Ramos (cell line): ENCODE measurements around the gene NPC2.
"Not testable (repeated sequence)": the region's sequence is repeated elsewhere in the genome, so short reads cannot be mapped to it uniquely, and the experiment has no call there.

ENCODE experiments used
- in situ Hi-C: fragments of 300-500 bp; cut with MboI; formaldehyde crosslinking; loops from one replicate; pipeline ENCODE4 v1.14.3; 2022; ENCODE audit warnings: low sequenced_read_pairs; ENCODE audit not compliant: unreplicated experiment

NPC2 gene

DNA sequence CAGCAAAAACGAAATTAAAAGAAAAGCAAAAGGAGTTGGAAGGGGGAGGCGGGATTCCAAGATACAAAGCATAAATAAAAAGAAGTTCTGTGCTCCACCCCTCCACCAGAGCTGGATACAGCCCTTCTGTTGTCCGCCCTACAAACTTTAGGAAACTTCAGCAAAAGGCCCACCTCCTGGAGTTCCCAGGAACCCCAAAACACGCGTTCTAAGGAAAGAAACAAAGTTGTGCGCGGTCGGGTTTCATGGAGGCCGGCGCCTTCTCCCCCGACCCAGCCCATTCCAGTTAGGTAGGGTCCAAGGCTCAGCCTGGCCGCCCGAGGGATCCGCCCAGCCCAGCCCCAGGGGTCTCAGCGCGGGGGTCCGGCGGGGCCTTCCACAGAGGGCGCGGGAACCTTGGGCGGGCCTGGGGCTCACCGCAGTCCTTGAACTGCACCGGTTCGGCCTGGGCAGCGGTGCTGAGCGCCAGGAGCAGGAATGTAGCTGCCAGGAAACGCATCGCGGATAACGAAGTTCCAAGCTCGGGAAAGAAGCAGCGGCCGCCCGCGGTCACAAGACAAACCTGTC, at the start of gene NPC2:
Gene NPC2 (minus strand): TSS at position 530 of the 567 bp plus-strand sequence. CDS start 31 bp downstream, at position 499.
- in situ Hi-C loops, result no loop called here

DNA sequence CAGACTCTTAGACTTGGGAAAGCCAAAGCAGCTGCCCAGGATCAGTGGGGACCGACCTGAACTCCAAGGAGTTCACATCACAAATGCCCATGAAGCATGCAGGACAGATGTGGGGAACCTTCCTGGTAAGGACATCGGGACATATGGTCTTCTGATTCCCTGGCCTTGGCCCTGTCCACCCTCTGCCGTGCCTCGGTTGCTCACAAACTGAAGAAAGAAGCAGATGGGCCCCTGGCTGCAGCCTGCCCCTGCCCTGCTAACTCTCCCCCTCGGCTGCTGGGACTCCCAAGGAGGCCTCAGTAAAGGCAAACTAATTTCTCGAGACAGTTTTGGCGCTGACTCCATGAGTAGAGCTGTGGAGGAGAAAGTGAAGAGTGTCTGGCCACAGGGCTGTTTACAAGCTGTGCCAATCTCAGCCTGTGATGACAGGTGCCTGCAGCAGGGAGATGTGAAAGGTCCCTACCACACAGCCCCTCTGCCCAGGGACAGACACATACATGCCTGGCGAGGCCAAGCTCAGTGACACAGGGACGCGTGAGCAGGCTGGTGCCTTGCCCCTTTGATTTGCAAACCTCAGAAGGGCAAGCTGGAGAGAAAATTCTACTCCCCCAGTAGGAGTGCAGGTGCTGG, 49.1 kb upstream of the NPC2 start:
- in situ Hi-C loops, result no loop called here

DNA sequence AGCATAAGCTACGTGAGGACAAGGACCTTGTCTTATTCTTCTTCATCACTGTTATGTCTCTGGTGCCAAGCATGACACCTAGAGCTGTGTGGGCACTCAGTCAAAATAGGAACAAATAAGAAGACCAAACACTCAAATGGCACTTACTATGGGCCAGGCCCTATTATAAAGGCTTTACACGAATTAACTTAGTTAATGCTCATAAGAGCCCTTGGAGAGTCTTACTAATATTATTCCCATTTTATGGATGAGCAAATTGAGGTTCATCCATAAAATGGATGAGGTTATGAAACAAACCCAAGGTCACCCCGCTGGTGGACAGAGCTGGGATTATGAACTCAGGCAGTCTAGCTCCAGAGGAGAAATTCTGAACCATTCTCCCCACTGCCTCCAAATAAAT, 48.1 kb upstream of the NPC2 start:
- in situ Hi-C loops, result no loop called here

DNA sequence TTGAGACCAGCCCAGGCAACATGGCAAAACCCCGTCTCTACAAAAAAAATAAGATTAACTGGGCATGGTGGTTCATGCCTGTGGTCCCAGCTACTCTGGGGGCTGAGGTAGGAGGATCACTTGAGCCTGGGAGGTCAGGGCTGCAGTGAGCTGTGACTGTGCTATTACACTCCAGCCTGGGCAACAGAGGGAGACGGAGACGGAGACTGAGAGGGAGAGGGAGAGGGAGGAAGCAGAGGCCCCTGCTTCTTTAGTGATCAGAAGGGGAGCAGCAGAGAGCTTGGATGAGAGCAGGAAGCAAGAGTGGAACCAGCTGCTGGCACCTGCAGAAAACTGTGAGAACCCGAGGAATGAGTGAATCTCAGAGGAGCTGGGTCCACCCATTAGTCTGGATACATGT, 46.4 kb upstream of the NPC2 start:
- in situ Hi-C loops, result no loop called here

DNA sequence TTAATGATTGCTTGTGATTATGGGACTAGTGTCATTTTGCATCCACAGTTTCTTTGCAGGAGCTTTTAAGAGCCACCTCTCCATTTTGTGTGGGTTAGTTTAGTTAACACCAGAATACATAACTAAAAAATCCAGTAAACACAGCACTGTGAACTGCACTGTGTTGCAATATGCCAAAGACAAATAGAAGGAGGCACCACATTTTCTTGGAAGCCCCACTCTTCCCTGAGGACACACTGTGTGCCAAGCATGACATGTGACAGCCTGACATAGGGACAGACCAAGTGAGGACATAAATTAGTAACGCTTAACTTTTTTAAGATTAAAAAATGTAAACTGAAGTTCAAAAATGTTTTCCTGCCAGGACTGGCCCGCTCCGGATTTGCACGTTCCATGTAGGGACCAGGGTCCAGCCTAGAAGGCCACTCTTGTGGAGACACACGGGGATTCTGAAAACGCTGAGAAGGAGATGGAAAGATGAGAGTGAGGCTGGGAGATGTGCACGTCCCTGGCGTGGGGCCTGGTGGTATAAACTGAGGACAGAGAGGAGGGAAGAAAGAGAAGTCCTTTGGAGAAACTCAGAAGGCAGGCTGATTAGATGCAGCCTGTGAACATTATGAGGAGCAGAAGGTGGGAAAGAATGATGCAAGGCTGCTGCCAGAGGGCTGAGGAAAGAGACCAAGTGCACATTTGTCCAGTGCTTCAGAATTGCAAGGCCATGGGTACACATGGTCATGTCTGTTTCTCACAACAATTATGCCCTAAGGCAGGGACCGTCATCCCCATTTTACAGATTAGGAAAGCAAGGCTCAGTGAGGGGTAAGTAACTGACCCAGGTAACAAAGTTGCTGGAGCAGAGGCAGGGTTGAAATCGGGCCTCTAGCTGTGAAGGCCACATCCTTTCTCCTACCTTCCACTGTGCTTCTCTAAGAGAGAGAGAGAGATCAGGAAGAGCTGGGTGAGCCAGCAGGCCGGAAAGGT, 45.6 kb upstream of the NPC2 start:
- in situ Hi-C loops, result no loop called here

DNA sequence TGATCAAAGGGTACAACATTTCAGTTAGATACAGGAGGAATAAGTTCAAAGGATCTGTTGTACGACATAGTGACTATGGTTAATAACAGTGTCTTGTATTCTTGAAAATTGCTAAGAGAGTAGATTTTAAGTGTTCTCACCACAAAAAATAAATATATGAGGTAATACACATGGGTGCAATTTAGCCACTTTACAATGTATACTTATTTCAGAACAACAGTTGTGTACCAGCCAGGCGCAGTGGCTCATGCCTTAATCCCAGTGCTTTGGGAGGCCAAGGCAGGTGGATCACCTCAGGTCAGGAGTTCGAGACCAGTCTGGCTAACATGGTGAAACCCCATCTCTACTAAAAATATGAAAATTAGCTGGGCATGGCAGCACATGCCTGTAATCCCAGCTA, 43.2 kb upstream of the NPC2 start:
- in situ Hi-C loops, result not testable (repeated sequence)

DNA sequence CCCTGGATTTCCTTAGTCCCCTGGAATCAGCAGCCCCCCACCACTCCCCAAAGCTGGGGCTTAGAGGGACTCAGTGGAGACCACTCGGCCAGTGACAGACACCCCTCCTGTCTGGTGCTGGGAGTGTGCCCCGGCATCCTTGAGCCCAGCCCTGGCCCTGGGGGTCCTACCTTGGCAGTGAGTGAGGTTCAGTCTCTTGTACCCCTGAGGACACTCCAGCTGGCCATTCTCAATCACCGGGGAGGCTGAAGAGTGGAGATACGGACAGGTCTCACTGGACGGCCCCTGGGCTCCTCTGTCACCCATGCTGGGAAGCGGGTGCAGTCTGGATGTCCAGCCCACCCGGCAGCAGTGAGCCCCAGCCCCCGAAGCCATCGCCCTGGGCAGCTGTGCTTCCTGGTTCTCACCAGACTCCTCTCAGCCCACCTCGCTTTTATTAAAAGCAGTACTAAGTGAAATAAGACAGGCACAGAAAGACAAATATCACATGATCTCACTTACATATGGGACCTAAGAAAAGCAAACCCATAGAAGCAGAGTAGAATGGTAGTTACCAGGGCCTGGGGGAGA, 42.7 kb upstream of the NPC2 start:
- in situ Hi-C loops, result no loop called here

DNA sequence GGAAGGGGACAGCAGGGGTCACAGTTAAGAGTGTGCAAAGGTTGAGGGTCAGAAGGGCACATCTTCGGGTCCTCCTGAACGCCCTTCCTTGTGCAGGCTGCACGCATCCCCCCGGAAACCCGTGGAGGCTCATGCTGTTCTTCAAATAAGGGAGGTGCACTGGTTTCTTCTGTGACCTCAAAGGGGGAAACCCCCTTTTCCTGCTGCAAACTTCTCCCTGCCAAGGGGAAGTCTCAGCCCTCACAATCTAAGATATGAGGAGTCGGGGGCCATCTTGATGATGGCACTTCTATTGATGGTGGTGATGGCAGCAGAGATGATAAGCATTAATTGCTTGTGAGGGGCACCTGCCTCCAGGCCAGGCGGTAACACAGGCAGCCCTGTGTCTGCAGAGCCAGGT, 40.5 kb upstream of the NPC2 start:
- in situ Hi-C loops, result no loop called here

DNA sequence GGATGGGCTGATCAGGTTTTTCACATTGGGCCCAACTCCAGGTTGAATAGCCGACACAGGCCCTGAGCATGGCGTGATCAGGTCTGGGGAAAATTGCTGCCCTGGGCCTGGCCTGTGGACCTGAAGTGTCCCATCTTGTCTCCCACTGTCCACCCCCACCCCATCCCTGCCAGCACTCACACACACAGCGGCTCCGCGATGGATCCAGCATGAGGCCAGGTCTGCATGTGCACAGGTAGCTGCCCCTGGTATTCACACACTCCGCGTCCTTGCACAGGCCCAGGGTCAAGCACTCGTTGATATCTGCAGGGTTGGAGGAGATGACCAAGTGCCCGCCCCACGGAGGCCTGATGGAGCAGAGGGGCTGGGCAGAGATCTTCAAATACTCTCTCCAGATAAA, 39.1 kb upstream of the NPC2 start:
- in situ Hi-C loops, result no loop called here

DNA sequence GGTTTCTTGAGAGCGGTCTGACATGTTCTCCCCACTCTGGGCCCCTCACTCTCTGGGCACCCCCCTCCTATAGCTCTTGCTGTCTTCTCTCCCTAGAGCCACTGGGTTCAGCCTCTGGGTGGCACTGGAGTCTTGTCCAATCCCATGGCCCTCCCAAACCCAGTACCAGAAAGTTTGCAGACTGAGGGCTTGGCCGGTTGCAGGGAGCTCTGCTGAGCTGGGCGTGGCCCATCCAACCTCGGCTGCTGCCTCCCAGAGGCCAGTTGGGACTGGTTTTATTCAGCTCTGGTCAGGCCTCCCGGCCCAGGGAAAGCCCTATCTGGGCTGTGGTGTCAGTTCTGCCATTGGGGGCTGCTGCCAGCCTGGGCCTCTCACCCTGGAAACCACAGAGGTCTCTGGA, 38.4 kb upstream of the NPC2 start:
- in situ Hi-C loops, result no loop called here

DNA sequence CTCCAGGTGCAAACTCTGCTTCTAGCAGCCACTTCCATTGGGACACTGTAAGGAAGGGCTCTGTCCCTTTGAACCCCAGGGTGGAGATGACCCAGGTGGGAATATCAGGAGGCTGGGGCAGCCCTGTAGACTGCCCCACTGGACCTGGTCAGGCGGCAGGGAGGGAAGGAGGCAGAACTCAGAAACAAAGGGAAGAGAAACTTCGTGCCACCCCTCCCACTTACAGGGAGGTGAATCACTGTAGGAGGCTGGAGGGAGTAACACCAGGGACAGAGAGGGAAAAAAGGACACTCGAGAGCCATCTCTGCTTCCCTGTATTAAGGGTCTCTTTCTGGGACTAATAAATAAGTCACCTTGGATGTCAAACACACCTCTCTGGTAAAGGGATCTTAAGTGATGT, 37.9 kb upstream of the NPC2 start:
- in situ Hi-C loops, result no loop called here

DNA sequence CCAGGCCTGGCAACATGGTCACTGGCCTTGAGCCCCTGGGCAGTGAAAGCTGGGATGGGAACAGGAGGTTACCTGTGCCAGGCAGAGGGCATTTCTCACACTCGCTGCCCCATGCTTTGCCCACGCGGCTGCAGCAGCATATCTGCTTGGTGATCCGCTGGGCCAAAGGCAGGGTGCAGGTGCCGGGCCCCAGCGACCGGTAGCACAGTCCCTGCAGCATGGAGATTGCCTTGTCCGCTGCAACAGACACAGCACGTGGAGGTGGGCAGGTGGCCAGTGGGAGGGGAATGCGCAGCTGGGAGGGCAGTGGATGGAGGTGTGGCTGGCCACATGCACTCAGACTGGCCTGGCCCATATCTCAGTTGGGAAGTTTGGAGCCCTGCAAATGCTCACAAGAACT, 35.8 kb upstream of the NPC2 start:
- in situ Hi-C loops, result no loop called here

DNA sequence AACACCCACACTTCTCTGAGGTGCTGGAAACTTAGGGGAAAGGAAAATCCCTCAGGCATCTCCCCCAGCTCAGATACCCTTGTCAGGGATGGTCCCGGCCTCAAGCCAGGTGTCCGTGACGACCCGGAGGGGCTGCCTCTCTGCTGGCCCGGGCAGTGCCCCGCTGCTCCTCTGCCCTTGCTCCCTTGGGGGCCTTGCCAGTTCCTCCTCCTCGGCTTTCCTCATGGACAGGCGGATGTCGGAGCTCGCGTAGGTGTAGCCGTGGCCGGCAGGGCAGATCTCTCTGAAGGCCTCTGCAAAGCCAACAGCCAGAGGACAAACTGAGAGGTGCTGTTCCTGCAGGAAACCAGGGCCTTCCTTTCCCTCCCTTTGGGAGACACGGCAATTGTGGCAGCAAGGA, 35.3 kb upstream of the NPC2 start:
- in situ Hi-C loops, result no loop called here

DNA sequence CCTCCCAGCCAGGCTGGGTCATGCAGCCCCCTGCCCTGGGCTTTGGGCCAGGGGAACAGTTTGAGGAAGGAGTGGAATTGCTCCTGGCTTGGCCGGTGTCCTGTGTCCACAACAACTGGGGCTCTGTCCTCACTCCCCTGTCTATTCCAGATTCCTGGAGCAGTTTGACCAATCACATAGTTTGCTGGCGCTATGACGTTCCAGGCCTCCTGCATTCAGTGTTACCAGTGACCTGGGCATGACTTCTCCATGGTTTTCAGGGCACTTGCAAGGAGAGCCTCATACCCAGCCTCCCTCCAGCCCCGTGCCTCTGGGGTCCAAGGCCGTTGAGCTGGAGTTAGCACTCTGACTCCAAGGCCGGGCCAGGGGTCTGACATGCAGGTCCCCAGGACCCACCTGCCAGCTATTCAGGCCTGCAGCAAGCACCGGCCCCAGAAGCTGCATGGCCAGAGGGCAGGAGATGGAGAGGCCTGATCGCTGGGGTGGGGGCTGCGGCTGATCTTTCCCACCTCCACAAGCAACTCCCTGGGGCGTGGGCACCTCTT, 34.7 kb upstream of the NPC2 start:
- in situ Hi-C loops, result no loop called here

DNA sequence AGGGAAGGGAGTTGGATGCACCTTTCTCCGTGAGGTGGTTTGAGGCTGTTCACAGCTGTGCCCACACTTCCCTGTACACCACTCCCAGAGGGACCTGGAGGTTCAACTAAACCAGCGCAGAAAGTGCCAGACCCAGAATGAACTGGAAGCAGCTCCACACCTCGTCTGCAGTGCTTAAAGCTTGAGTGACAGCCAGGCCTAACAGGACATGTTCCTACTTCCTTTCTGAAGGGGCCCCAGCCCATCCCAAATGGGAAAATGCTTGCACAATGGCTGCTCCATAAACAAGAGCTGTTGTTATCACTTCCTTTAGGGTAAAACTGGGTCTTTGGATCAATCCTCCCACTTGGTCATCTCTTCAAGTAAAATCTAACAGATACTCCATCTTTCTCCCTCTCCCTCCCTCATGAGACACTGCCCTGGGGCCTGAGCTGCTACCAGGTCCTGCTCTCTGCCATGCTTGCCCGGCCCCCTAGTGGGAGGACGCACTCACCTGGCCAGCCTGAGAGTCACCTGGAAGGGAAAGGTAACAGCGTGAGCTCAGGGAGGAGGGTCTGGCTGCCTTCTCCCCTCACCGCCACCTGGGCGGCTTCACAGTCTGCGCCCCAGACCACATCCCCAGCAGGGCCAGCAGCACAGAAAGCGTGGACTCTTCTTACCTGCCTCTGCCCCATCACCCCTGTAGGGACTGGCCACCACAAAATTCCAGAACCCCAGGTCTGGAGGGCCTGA, 33.9 kb upstream of the NPC2 start:
- in situ Hi-C loops, result no loop called here

DNA sequence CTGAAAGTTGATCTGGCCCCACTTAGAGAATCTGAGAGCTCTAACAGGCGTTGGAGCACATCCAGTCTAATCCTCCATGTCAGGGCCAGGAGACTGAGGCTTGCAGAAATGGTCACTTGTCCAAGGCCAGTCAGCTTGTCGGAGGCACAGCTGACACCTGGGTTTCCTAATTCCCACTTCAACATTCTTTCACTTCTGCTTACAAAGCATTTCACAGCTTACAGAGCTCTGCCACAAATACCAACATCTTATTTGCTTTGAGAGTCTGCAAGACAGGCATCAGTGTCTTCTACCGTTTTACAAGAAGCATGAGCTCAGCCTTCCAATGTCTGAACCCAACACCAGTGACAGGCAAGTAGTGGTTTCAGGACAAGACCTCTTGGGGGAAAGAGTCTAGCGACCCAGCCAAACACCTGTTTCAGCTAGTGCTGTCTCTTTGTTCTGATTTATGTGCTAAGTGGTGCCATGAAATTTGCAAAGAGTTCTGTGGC, 32.3 kb upstream of the NPC2 start:
- in situ Hi-C loops, result no loop called here

DNA sequence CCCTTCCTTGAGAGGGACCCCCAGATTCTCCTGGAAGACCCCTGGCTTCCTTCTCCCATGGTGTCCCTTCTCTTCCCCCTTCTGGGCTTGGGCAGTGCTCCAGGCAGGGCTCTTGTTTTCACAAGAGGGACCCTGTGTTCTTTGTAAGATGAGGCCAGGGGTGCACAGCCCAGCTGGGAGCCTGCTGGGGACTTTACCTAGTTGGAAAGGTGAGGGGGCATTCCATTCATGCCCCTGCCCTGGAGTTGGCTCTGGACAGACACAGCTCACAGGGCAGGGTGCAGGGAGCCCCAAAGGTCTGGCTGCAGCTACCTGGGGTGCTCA, 31.7 kb upstream of the NPC2 start:
- in situ Hi-C loops, result no loop called here

DNA sequence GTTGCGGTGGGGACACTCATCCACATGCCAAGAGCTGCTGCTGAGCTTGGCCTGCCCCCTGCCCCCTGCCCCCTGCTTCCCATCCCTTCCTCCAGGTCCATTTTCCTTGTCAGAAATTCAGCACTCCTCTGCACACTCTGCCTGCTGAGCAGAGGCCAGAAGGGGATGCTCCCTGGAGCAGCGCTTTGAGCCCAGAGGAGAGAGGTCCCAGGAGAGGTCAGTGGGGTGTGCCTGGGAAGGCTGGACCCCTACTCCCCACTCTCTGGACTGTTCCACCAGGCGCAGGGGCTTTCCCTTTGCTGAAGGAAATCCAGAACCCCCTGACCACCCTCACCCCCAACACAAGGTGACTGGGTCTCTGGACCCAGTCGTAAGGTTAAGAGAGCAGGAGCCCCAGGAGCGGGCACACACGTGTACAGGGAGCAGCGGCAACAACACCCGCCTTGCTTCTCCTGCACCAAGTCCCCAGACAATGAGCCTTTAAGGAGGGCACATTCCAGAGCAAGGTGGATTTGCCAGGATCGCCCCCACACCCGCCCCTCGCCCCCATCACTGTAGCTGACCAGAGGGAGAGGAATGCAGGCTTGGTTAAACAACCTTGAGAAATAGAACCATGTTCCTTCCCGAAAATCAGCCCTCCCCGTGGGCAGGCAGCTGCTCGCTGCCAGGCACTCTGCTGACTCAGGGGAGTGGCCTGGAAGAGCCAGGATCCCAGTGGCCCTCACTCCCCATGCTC, 31.1 kb upstream of the NPC2 start:
- in situ Hi-C loops, result no loop called here

DNA sequence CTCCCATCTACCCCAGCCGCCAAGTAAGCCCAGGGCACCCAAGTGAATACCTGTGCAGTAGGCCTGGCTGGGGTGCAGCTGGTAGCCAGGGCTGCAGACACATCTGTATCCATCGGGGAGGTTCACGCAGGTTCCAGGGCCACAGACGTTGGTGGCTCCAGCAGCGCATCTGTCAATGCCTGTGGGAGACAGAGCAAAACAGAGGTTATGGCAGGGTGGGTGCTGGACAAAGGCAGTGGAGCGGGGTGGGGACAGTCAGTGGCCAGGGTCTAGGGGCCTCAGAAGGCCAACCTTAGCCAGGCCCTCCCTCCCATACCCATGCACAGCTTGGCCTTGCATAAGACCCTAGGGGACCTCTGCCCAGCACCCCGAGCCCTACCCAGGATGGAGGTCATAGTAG, 29.6 kb upstream of the NPC2 start:
- in situ Hi-C loops, result no loop called here
